ENCODE data around the gene ETFA.
"Not testable (repeated sequence)": the region's sequence is repeated elsewhere in the genome, so short reads cannot be mapped to it uniquely, and the experiment has no call there.

Gene ETFA

DNA sequence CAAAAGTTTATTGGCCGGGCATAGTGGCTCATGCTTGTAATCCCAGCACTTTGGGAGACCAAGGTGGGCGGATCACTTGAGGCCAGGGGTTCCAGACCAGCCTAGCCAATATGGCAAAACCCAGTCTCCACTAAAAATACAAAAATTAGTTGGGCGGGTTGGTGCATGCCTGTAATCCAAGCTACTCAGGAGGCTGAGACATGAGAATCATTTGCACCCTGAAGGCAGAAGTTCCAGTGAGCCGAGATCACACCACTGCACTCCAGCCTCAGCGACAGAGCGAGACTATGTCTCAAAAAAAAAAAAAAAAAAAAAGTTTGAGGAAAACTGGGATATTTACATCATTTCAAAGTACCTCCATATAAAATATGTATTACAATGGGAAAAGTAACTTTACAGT lies 40.4 kb downstream of the ETFA start:
- no peak for DNase-seq (ENCODE audit: low read depth)

DNA sequence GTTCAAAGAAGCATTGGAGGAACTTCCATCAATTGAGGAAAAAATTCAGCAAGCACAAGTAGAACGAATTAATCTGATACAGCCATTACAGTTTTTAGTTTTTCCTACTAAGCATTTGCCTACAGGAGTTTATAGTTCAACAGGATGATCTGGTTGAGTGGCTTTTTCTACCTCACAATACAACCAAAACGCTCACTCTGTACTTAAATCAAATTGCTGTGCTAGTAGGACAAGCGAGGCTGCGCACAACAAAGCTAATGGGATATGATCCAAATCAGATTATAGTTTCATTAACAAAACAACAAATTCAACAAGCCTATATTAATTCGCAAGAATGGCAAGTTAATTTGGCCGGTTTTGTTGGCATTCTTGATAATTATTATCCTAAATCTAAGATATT lies 44.2 kb downstream of the ETFA start:
- no peak for DNase-seq (ENCODE audit: low read depth)

GRCh38 chr15:76265769-76266168 lies 45.5 kb downstream of the ETFA start:
- DNase-seq (ENCODE audit: low read depth), result not testable (repeated sequence)

GRCh38 chr15:76260246-76260938 lies 50.9 kb downstream of the ETFA start:
- DNase-seq (ENCODE audit: low read depth), result no peak

DNA sequence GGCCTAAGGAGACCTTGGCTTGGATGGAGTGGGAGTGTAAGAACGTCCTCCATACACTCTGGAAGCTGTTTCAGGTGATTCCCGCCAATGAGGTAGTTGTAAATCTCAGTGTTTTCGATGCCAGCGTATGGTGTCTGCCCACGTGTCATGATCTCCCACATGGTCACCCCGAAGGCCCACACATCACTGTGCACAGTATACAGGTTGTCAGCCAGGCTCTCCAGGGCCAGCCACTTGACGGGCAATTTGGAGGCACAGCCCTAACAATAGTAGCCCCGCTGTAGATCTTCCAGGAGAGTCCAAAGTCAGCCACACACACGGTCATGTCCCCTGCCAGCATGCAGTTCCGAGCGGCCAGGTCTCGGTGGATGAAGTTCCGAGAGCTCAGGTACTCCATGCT lies 51.9 kb downstream of the ETFA start:
- DNase-seq (ENCODE audit: low read depth), result no peak

GRCh38 chr15:76258460-76258859 lies 52.8 kb downstream of the ETFA start:
- no peak for DNase-seq (ENCODE audit: low read depth)

- DNase-seq (ENCODE audit: low read depth), result no peak
These were observed 57.4 kb downstream of the ETFA start for GRCh38 chr15:76253691-76254473.

- no peak for DNase-seq (ENCODE audit: low read depth)
These were observed 59.0 kb downstream of the ETFA start for GRCh38 chr15:76252249-76252648.

DNA sequence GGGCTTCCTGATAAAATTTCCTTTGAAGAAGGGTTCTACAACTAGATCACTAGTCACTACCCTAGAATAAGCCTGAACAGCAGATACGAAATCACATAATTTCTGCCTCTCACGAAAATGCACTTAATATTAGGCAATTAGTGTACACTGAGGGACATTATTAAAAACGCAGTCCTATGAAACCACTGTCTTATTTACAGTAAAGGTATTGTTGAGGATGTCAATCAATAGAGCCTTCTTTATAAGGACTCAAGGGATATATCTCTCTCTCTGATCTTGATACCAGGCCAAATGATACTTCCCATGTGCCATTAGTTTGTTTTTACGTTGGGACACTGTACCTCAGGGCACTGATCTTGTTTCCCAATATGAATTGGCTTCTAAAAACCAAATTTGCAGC lies 59.6 kb downstream of the ETFA start:
- DNase-seq (ENCODE audit: low read depth), result no peak

GRCh38 chr15:76245072-76245610 lies 66.1 kb downstream of the ETFA start:
- no peak for DNase-seq (ENCODE audit: low read depth)

DNA sequence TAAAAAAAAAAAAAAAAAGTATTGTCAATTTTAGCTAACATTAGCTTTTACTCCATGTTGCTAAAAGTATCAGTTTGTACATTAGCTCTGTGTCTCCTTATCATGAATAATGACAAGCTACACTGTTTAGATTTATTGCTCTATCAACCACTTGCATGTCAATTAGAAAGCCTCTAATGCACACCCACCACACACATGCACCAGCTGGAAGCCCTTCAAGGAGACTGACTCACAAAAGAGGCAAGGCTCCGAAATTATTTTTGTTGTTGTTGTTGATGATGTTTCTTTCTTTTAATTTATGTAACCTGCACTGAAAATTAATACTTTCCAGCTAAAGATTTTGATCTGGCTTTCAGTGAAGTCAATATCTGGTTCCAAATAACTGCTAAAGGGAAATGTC lies 71.5 kb downstream of the ETFA start:
- no peak for DNase-seq (ENCODE audit: low read depth)

DNA sequence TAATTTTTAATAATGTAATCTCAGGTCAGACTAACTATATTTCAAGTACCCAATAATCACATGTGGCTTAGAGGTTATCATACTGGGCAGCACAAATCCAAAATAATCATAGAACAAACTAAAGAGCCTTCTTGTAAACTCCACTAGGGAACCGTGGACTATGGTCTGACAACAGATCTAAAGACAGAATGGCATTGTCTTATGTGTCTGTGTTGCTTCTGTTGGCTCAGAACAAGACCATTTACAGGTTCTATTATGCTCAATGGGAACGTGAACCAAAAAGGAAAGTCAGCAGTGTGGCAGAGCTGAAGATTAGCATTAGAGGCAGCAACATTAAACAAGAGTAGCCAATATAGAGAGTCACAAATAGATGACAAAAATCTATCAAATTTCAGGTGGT lies 74.9 kb downstream of the ETFA start:
- DNase-seq (ENCODE audit: low read depth), result no peak

DNA sequence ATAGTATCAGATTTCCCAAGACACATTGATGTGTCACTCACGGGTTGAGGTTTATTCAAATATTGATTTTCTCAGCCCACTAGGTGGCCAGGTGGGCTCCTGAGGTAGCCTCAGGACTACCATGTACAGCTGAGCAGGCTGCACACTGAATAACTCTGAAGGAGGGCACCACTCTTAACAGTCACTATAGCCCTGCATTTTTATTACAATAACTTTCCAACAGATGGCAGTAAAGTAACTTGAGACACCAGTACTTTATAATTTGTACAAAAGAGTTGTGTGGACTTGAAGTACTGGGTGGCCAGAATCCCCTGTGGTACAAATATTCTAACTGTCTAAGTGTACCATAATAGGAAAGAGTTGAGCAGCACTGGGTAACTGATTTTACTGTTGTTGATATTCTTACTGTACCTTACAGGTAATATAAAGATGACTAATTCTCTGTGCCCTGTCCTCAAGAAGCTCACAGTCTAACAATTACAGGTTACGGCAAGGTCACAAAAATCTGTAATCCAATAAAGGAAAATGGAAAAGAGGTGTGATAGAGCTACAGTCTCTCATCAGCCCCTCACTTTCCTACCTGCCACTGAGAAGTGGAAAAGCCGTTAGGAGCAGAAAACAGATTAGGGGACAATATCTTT lies 76.0 kb downstream of the ETFA start:
- DNase-seq (ENCODE audit: low read depth), result no peak

DNA sequence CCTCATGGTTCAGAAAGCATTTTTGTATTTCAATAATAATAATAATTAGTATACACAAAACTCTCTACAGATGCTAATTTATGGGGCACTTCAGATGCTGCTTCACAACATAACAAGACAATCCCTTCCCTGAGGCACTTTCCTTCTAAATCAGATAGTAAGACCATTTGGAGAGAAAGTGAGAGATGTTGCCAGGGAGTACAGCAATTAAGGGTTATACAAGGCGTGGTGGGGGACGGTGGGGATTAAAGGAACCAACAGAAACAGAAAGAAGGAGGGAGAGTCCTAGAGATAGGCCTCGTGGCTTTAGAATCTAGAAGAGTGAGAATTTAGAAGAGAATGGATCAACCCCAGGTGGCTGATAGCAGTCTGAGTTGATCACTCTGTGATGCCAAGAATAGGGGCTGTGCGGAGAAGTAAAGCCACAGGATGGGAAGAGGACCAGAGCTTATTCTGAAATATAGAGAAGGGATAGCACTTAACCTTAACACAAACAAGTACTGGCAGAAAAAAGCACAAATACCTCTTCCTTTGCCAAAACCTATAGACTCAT lies 76.9 kb downstream of the ETFA start:
- DNase-seq (ENCODE audit: low read depth), result no peak

DNA sequence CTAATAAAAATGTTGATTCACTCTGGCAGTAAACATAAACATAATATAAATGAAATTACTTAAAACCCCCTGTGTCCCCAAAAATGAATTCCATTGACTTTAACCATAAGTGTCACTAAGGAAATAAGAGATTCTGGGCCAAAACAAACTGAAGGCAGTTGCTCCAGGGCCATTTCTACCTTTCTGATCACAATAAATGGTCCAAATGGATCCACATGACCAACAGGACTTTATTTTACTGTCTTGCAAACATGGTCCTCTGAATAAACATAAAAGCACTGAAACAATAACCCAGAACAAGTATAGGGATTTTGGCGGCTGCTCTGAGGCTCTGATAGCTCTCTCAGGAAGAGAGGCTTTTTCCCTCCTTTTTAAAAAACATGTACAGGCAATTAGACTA lies 77.3 kb downstream of the ETFA start:
- DNase-seq (ENCODE audit: low read depth), result no peak

DNA sequence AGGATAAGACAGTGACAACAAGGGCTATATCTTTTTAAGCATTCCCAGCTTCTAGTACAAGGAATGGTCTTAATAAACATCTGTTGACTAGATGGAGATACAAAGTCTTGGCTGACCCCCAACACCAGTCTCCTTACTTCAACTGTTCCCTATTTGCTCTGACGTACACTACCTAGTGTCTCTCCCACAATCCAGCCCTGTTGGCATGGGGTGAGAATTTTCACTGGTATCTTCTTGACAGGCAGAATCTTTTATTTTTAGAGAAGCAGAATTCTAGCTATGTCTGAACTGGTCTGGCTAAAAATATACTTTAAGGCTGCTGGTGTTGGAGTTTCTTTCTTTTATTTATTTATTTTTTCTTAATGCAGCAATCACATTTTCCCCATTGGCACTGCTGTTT lies 82.0 kb downstream of the ETFA start:
- no peak for DNase-seq (ENCODE audit: low read depth)

DNA sequence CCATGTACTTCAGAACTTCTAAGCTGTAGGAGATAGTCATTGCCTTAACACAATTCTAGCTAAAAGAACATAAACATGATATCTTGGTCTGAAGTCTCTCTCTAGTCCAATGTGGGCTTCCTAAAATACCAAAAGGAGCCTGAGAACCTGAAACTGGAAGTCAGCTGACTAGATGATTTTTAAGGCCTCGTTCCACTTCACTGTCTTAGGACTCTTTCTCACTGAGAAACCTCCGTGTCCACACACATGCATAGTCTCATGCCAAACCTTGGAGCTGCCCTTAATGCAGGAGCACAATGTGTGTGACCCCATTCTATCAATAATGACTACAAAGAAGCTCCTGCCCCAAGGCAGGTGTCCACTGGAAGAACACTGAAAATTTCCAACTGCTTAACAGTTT lies 87.7 kb downstream of the ETFA start:
- no peak for DNase-seq (ENCODE audit: low read depth)

DNA sequence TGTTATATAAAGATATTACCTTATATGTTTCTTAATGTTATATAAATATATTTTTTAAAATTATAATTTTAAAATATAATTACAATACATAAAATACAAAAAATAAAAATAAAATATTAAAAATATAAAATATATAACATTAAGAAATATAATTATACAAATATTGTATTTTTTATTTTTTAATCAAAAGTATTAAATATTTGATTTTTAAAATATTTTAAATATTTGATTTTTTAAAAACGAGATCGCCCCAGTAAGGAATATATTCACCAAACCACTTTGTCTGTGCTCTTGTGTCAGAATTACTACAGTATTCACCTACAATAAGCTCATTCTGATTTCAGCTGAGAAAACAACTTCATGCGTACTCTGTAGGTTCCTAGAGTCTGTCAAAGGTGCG lies 89.1 kb downstream of the ETFA start:
- DNase-seq (ENCODE audit: low read depth), result no peak

DNA sequence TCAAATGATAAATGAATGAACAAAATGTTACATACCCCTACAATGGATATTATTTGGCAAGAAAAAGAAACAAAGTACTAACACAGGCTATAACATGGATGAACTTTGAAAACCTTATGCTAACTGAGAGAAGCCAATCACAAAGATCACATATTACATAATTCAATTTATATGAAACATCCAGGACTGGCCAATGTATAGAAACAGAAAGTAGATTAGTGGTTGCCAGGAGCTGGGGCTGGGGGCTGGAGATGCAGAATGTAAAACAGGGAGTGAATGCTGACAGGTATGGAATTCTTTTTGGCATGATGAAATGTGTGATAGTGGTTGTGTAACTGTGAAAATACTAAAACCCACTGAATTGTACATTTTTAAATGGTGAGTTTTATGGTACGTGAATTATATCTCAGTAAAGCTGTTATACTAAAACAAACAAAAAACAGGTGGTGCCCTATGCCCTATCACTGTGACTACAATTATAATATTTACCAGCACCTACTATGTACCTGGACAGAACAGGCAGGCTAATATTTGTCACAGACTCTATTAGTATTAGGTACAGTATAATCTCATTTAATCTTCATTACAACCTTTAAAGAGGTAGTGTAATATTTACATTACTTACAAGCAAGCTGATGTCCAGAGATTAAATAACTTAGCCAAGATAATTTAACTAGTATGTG lies 90.0 kb downstream of the ETFA start:
- DNase-seq (ENCODE audit: low read depth), result no peak

DNA sequence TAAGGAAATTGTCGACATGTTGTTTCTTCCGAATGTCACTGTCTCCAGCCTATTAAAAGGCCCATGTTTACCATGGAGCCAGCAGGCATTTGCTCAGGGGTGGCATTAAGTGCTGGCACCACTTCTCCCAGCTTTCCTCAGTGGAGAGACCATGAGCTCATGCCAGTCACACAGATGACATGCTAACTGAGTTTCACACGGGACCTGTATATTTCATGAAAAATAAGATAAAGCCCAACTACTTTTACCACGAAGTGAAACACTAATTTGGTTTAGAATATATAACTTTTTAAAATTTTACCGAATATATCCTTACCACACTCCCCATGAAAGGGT lies 93.4 kb downstream of the ETFA start:
- DNase-seq (ENCODE audit: low read depth), result no peak

DNA sequence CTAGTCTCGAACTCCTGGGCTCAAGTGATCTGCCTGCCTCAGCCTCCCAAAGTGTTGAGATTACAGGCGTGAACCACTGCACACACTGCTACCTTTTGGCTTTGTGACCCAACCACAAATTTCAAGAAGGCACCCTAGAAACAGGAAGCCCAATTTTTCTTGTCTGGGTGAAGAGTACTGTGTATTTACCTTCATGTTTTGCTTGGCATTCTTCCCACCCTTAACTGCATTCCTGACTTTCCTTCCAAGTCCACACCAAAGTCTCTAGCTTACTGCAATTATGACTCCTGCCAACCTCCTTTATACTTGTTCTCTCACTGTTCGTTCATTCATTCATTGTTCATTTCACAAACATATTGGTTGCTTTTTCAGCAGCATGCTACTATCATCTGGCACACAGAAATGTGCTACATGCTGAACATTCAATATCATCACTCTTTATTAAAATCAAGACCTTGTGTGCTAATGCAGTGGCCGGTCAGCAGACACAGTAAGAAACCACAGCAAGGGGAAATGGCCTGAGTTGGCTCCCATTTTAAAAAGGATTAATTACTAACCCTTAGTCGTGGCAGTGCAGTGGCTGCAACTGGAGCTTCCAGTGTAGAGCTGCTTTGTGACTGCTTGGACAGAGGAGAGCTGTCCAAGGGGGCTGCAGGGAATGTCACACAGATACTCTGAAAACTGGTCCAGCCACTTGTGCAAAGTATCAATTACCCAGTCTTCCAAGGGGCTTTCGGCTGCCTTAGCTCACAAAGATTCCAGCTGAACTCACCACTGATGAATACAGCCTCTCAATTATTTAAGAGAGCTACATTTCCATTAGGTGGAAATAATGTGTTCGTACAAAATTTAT lies 94.0 kb downstream of the ETFA start:
- DNase-seq (ENCODE audit: low read depth), result no peak
